22Rv1 (cell line): ENCODE results near the gene CHST13.

ENCODE experiments used
- H3K27ac ChIP-seq: fragments of 450-650 bp; 2 replicates; pipeline ENCODE4 v1.5.1; 2017
- ZFX ChIP-seq: fragments of 450-650 bp; IDR thresholded peaks from 2 replicates; pipeline ENCODE4 v1.6.1; 2017; ENCODE audit warnings: antibody characterized with exemption, borderline replicate concordance
- TF ChIP-seq, protein P1 (sequence below): fragments of 450-650 bp; IDR thresholded peaks from 2 replicates; pipeline ENCODE4 v1.5.1; 2017; ENCODE audit warnings: mild to moderate bottlenecking

Gene CHST13

DNA sequence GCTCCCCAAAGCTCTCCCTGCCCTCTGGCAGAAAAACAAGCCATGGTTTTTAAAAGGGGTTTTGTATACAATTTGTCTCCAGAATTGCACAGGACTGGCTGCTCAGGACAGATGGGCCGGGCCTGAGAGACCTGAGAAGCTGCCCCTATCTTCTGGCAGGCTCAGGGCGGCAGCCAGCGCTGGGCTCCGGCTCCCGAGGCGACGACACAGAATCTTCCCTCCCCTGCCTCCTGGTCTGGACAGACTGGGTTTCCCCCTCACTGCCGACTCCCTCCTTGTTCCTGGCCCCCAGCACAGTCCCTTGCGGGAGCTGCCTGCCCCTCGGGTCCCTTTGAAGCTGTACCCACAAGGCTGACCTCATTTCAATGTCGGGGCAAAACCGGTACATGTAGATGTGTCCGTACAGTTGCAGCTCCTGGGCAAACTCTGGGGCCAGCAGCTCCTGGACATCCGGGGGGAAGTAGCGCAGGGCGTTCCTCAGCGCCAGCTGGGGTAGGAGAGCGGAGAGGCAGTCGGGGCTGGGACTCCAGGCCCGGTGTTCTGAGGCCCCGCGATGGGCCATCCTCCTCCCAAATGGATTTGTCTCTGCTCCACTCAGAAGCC lies 13.5 kb upstream of the CHST13 start:
- H3K27ac ChIP-seq, result no peak overlapping the region
- TF ChIP-seq, protein P1, sequence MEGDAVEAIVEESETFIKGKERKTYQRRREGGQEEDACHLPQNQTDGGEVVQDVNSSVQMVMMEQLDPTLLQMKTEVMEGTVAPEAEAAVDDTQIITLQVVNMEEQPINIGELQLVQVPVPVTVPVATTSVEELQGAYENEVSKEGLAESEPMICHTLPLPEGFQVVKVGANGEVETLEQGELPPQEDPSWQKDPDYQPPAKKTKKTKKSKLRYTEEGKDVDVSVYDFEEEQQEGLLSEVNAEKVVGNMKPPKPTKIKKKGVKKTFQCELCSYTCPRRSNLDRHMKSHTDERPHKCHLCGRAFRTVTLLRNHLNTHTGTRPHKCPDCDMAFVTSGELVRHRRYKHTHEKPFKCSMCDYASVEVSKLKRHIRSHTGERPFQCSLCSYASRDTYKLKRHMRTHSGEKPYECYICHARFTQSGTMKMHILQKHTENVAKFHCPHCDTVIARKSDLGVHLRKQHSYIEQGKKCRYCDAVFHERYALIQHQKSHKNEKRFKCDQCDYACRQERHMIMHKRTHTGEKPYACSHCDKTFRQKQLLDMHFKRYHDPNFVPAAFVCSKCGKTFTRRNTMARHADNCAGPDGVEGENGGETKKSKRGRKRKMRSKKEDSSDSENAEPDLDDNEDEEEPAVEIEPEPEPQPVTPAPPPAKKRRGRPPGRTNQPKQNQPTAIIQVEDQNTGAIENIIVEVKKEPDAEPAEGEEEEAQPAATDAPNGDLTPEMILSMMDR, result no peak
- TF ChIP-seq ZFX, result no peak

DNA sequence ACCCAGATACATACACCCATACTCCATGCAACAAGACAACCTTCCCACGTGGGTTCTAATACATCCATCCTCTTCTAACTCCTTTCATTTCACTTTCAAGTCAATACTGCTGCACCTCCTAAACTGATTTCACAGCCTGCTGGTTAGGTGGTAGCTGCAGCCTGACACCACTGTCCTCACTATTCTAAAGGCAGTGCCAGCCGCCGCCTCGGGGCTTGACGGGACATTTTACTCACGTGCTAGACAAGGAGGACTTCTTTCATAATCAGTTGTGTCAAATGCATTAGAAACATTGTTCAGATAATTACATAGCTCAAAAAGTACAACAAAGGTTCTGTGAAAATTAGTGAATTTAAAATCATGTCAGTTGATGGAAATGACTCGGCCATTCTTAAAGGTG lies 12.7 kb upstream of the CHST13 start:
- H3K27ac ChIP-seq, result no peak overlapping the region
- TF ChIP-seq ZFX, result no peak
- TF ChIP-seq, protein P1, result no peak

DNA sequence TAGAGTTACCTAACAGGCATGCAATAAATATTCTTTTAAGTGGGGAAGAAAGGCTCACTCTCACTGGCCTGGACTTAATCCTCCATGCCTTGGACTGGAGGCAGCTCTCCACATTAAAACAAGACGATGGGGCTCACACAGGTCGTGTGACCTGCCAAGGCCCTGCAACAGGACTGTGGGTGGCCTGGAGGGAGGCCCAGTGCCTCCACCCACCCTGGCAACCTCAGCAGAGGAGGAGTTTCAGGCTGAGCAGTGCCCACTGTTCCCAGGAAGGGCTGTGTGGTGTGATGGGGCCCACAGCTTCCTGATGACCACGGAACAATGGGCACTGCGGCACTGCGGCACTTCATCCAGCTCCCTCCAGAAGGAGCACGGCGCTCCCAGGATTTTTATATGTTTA lies 11.9 kb upstream of the CHST13 start:
- TF ChIP-seq ZFX, result no peak
- TF ChIP-seq, protein P1, result no peak
- no peak overlapping the region for H3K27ac ChIP-seq

DNA sequence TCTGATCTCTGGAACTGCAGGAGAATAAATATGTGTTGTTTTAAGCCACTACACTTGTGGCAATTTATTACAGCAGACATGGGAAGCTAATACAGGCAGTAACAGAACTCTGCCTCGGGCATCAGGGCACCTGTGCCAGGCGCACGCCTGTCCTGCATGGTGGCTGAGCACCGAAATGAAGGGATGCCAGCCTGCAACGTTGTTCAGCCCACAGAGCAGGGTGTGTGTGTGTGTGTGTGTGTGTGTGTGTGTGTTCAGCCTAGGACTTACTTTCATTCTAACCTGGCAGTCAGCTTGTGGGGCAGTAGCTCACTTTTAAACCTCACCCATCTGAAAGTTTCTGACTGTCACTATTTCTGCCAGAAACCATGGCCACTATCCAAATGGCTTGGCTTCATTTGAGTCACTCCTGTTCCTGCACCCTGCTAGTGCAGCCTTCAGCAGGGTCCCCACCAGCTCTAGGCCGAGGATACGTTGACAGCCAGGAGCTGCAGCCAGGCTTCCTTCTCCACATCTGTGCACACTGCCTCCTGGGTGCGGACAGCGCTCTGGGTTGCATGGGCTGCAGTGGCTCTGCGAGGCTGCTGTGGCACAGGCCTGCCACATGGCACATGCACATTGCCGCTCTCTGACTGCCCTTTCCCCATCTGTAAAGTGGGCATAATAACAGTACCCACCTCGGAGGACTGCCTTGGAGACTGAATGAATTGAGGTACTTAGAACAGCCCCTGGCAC lies 10.9 kb upstream of the CHST13 start:
- H3K27ac ChIP-seq, result no peak overlapping the region
- TF ChIP-seq, protein P1, result no peak
- no peak for TF ChIP-seq ZFX

DNA sequence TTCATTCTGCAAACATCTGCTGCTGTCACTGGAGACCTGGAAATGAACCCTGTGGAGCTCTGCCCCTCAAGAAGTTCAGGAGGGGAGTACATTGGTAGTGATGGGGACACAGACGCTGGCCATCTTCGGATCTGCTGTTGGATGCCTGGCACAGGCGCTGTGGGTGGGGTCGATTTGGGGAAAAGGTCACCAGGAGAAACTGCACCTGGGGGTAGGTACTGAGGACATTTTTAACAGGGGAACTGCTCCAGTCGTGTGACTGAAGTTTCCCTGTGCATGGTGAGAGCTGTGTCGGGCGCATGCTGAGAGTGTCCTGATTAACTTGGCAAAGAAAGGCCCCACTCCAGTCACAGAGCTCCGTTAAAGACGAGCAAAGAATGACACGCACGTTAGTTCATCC lies 9.8 kb upstream of the CHST13 start:
- TF ChIP-seq, protein P1, result no peak
- TF ChIP-seq ZFX, result no peak
- no peak overlapping the region for H3K27ac ChIP-seq

DNA sequence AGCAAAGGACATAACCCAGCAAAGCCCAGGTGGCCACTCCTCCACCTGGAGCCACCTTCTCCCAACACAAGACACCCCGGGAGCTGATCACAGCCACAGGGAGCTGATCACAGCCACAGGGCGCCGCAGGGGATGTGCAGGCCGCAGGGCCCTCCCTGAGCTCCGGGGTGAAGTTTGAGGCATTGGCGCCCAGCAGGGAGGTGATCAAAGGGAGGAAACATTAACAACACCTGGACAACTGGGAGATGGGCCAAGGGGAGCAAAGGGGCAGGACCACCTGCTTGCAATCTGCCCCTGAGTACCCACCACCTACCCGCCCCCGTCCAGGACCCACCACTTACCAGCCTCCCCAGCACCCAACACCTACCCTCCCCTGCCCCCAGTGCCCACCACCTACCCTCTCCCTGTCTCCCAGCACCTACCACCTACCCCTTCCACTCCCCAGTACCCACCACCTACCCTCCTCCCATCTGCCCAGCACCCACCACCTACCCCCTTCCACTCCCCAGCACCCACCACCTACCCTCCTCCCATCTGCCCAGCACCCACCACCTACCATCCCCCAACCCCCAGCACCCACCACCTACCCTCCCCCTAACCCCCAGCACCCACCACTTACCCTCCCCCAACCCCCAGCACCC lies 8.8 kb upstream of the CHST13 start:
- H3K27ac ChIP-seq, result no peak overlapping the region
- TF ChIP-seq, protein P1, result no peak
- no peak for TF ChIP-seq ZFX

DNA sequence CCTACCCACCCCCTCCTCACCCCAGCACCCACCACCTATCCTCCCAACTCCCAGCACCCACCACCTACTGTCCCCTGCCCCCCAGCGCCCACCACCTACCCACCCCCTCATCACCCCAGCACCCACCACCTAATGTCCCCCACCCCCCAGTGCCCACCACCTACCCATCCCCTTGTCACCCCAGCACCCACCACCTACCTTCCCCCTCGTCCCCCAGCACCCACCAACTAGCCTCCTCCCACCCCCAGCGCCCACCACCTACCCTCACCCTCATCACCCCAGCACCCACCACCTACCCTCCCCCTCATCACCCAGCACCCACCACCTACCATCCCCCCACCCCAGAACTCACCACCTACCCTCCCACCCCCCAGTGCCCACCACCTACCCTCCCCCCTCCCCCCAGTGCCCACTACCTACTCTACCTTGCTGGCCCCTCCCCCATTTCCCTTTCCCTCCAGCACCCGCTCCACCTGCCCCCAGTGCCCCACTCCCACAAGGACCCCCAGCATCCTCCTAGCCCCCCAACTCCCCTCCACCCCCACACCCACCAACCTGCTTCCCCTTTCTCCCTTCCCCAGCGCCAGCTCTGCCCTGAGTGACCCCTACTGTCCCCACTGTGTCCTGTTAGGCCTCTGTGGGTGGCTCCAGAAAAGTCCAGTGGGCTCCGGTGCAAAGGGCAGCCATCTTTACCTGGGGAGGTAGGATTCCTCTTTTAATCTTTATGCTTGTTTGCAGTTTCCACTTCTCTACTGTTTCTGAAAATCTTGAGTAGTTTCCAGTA lies 7.6 kb upstream of the CHST13 start:
- H3K27ac ChIP-seq, result no peak overlapping the region
- no peak for TF ChIP-seq ZFX
- TF ChIP-seq, protein P1, result no peak
